ENCODE measurements around the gene BCL10.

DNA sequence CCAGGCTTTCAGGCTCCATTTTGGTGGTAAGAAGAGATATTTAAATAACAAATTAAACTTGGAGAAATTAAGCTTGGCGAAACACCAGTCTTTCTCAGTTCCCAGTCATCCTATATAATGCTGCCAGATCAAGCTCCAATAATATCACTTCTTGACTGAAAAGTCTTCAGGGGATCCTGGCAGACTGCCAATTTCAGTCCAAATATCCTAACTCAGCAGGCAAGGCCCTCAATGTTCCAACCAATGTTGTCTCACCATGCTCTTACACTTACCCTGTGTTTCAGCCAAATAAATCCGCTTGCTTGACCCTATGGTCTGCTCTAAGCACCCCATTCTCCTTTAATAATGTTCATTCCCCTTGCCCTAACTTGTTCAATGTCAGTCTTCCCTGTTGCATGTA, 39.9 kb upstream of the BCL10 start:
- TF ChIP-seq, protein P1, sequence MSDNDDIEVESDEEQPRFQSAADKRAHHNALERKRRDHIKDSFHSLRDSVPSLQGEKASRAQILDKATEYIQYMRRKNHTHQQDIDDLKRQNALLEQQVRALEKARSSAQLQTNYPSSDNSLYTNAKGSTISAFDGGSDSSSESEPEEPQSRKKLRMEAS (IDR thresholded peaks at IDR 0.05) = no peak
- TF ChIP-seq, protein P2, sequence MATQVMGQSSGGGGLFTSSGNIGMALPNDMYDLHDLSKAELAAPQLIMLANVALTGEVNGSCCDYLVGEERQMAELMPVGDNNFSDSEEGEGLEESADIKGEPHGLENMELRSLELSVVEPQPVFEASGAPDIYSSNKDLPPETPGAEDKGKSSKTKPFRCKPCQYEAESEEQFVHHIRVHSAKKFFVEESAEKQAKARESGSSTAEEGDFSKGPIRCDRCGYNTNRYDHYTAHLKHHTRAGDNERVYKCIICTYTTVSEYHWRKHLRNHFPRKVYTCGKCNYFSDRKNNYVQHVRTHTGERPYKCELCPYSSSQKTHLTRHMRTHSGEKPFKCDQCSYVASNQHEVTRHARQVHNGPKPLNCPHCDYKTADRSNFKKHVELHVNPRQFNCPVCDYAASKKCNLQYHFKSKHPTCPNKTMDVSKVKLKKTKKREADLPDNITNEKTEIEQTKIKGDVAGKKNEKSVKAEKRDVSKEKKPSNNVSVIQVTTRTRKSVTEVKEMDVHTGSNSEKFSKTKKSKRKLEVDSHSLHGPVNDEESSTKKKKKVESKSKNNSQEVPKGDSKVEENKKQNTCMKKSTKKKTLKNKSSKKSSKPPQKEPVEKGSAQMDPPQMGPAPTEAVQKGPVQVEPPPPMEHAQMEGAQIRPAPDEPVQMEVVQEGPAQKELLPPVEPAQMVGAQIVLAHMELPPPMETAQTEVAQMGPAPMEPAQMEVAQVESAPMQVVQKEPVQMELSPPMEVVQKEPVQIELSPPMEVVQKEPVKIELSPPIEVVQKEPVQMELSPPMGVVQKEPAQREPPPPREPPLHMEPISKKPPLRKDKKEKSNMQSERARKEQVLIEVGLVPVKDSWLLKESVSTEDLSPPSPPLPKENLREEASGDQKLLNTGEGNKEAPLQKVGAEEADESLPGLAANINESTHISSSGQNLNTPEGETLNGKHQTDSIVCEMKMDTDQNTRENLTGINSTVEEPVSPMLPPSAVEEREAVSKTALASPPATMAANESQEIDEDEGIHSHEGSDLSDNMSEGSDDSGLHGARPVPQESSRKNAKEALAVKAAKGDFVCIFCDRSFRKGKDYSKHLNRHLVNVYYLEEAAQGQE (IDR thresholded peaks at IDR 0.05; ENCODE audit: low read depth) = no peak
- no peak for TF ChIP-seq ZBTB7A (IDR thresholded peaks at IDR 0.05; ENCODE audit: low read depth)
- TF ChIP-seq TCF12 (IDR thresholded peaks at IDR 0.05; ENCODE audit: low read depth) = no peak
- TF ChIP-seq, protein P3, sequence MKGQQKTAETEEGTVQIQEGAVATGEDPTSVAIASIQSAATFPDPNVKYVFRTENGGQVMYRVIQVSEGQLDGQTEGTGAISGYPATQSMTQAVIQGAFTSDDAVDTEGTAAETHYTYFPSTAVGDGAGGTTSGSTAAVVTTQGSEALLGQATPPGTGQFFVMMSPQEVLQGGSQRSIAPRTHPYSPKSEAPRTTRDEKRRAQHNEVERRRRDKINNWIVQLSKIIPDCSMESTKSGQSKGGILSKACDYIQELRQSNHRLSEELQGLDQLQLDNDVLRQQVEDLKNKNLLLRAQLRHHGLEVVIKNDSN (IDR thresholded peaks at IDR 0.05) = no peak
